Osteoblast (primary cell): ENCODE results near the gene ZNF761. TPM values are rescaled to one million over a fixed set of nuclear protein-coding genes. Genes with fewer than 3 reads are reported as not detected.
A peak's percentile ranks its signal among the peaks of the same experiment; 100 is the strongest.

Experiments
- DNase-seq: peaks from one replicate; pipeline ENCODE4 v3.0.0; 2011; ENCODE audit warnings: low spot score, mixed read lengths; ENCODE audit not compliant: insufficient read length; ENCODE audit errors: missing footprints
- H2AFZ ChIP-seq: 2 replicates; pipeline ENCODE4 v1.6.0; 2011; ENCODE audit warnings: mild to moderate bottlenecking, low read length
- H3K27ac ChIP-seq: 2 replicates; pipeline ENCODE4 v1.5.1; 2011; ENCODE audit warnings: mild to moderate bottlenecking, low read depth, low read length, moderate library complexity
- H3K27me3 ChIP-seq: 2 replicates; pipeline ENCODE4 v1.6.0; 2012; ENCODE audit warnings: mild to moderate bottlenecking, control low read depth, inconsistent platforms, low read length, moderate library complexity; ENCODE audit not compliant: insufficient read depth
- H3K36me3 ChIP-seq: 2 replicates; pipeline ENCODE4 v1.5.1; 2011; ENCODE audit warnings: mild to moderate bottlenecking, low read length, control low read depth, moderate library complexity; ENCODE audit not compliant: insufficient read depth
- H3K4me1 ChIP-seq: 2 replicates; pipeline ENCODE4 v1.5.1; 2011; ENCODE audit warnings: mild to moderate bottlenecking, low read length, control low read depth, moderate library complexity; ENCODE audit not compliant: insufficient read depth
- H3K4me2 ChIP-seq: 2 replicates; pipeline ENCODE4 v1.6.0; 2011; ENCODE audit warnings: mild to moderate bottlenecking, low read length; ENCODE audit not compliant: insufficient read depth
- H3K4me3 ChIP-seq: fragments of 200-600 bp; sonication (generic); 3 replicates; pipeline ENCODE4 v1.5.1; 2012; ENCODE audit warnings: mild to moderate bottlenecking, low read length, inconsistent platforms; ENCODE audit not compliant: insufficient read depth
- H3K79me2 ChIP-seq: 2 replicates; pipeline ENCODE4 v1.6.0; 2012; ENCODE audit warnings: mild to moderate bottlenecking, low read length, control low read depth, inconsistent platforms; ENCODE audit not compliant: insufficient read depth
- H3K9me3 ChIP-seq: 2 replicates; pipeline ENCODE4 v1.5.1; 2011; ENCODE audit warnings: low read depth, low read length, control low read depth
- H4K20me1 ChIP-seq: 2 replicates; pipeline ENCODE4 v1.6.0; 2012; ENCODE audit warnings: mild to moderate bottlenecking, low read length, control low read depth; ENCODE audit not compliant: insufficient read depth
- CTCF ChIP-seq: IDR thresholded peaks from 2 replicates; pipeline ENCODE4 v1.5.1; 2011; ENCODE audit warnings: mild to moderate bottlenecking, low read depth, low read length, moderate library complexity; ENCODE audit errors: extremely low read depth
- small RNA-seq: library from RNA; depleted of rRNA; stranded (forward); fragments of <200 nt; gene quantifications from one replicate; pipeline ENCODE3, GENCODE V24; 2012
- total RNA-seq: library from RNA; depleted of rRNA; stranded (reverse); fragments of >200 nt; gene quantifications from 2 replicates; pipeline ENCODE4 v1.2.3, GENCODE V29; 2012

ZNF761 gene
- total RNA-seq, 1 donor = 13.0 TPM

GRCh38 chr19:53504885-53505284, 73.1 kb downstream of the ZNF761 start:
- Histone ChIP-seq H3K9me3 (no peaks in the 10 kb centered on the region), H3K4me3 (peak overlapping the region; percentile 55), H2AFZ (peak overlapping the region; percentile 48), H3K27ac (no peak overlapping the region), H3K36me3 (no peaks in the 10 kb centered on the region), H4K20me1 (no peaks in the 10 kb centered on the region), H3K27me3 (no peaks in the 10 kb centered on the region), H3K4me2 (peak overlapping the region; percentile 86), H3K4me1 (peaks cover 27% of the 10 kb centered on the region), H3K79me2 (no peaks in the 10 kb centered on the region)
- peak; percentile 19 for DNase-seq
- no peak for TF ChIP-seq CTCF

GRCh38 chr19:53506728-53507127, 74.9 kb downstream of the ZNF761 start:
- TF ChIP-seq CTCF = no peak
- peaks cover 27% of the 10 kb centered on the region for H3K4me1 ChIP-seq
- no peaks in the 10 kb centered on the region for H3K27me3 ChIP-seq
- H3K4me3 ChIP-seq = no peak overlapping the region
- H4K20me1 ChIP-seq = no peaks in the 10 kb centered on the region
- no peak for DNase-seq
- H3K79me2 ChIP-seq = no peaks in the 10 kb centered on the region
- no peak overlapping the region for H3K4me2 ChIP-seq
- no peak overlapping the region for H2AFZ ChIP-seq
- H3K27ac ChIP-seq = no peak overlapping the region
- no peaks in the 10 kb centered on the region for H3K9me3 ChIP-seq
- no peaks in the 10 kb centered on the region for H3K36me3 ChIP-seq

Small RNA genes lying within 50 kb of the gene (small RNA-seq; reads per million reads assigned to genes)
- gene RPL39P36 = not detected

Other genes with a start within 250 kb of the ZNF761 start
- gene ZNF665, start 238.6 kb upstream of the ZNF761 start, total RNA-seq = 2.9 and 3.8 TPM in 2 replicates
- 14.1 and 21.2 TPM in 2 replicates for gene ZNF677, start 177.1 kb upstream of the ZNF761 start, total RNA-seq
- gene VN1R2, start 173.7 kb upstream of the ZNF761 start, total RNA-seq = under 0.01 TPM in 1 of 2 replicates, not detected in the other
- gene VN1R4, start 164.3 kb upstream of the ZNF761 start, total RNA-seq = not detected in 2 replicates
- gene ZNF845, start 98.2 kb upstream of the ZNF761 start, total RNA-seq = 7.7 and 8.7 TPM in 2 replicates
- gene ZNF525, start 66.3 kb upstream of the ZNF761 start, total RNA-seq = 6.8 and 8.0 TPM in 2 replicates
- gene ZNF765, start 36.8 kb upstream of the ZNF761 start, total RNA-seq = 15.6 TPM in 2 replicates
- 3.6 and 4.4 TPM in 2 replicates for gene ZNF813, start 35.7 kb downstream of the ZNF761 start, total RNA-seq
- gene ZNF331, start 106.2 kb downstream of the ZNF761 start, total RNA-seq = 16.6 and 25.0 TPM in 2 replicates
- gene DPRX, start 200.0 kb downstream of the ZNF761 start, total RNA-seq = not detected in 2 replicates